Smooth muscle cell (in vitro differentiated cells): ENCODE results near the gene SALL4. TPM values are rescaled to one million over a fixed set of nuclear protein-coding genes. Genes with fewer than 3 reads are reported as not detected.
"Not testable (repeated sequence)": the region's sequence is repeated elsewhere in the genome, so short reads cannot be mapped to it uniquely, and the experiment has no call there.

Experiments used
- DNase-seq: peaks from one replicate; lab custom pipeline; 2025; ENCODE audit not compliant: unreplicated experiment; lab: John Stamatoyannopoulos, UW
- H2AFZ ChIP-seq: fragments of 200-600 bp; sonication (generic); 2 replicates; pipeline ENCODE4 v1.6.0; 2016; ENCODE audit warnings: antibody characterized with exemption, low read depth, mild to moderate bottlenecking
- H3F3A ChIP-seq: fragments of 200-600 bp; sonication (generic); 2 replicates; pipeline ENCODE4 v1.6.0; 2017; ENCODE audit warnings: antibody characterized with exemption, low read depth
- H3K27ac ChIP-seq: fragments of 200-600 bp; sonication (generic); 2 replicates; pipeline ENCODE4 v1.5.1; 2016; ENCODE audit warnings: low read depth, mild to moderate bottlenecking
- H3K27me3 ChIP-seq: fragments of 200-600 bp; sonication (generic); 2 replicates; pipeline ENCODE4 v1.6.1; 2016; ENCODE audit warnings: low read depth, mild to moderate bottlenecking
- H3K36me3 ChIP-seq: fragments of 200-600 bp; sonication (generic); 2 replicates; pipeline ENCODE4 v1.5.1; 2016; ENCODE audit warnings: low read depth
- H3K4me1 ChIP-seq: fragments of 200-600 bp; sonication (generic); 2 replicates; pipeline ENCODE4 v1.5.1; 2016; ENCODE audit warnings: low read depth
- H3K4me2 ChIP-seq: fragments of 200-600 bp; sonication (generic); 2 replicates; pipeline ENCODE4 v1.6.0; 2016; ENCODE audit warnings: mild to moderate bottlenecking
- H3K4me3 ChIP-seq: fragments of 200-600 bp; sonication (generic); 2 replicates; pipeline ENCODE4 v1.5.1; 2016; ENCODE audit warnings: mild to moderate bottlenecking
- H3K79me2 ChIP-seq: fragments of 200-600 bp; sonication (generic); 2 replicates; pipeline ENCODE4 v1.6.0; 2016; ENCODE audit warnings: low read depth, mild to moderate bottlenecking
- H3K9ac ChIP-seq: fragments of 200-600 bp; sonication (generic); 2 replicates; pipeline ENCODE4 v1.6.0; 2016; ENCODE audit warnings: low read depth
- H3K9me3 ChIP-seq: fragments of 200-600 bp; sonication (generic); replicated peaks from 2 replicates; pipeline ENCODE4 v1.5.1; 2016; ENCODE audit warnings: low read depth
- H4K20me1 ChIP-seq: fragments of 200-600 bp; sonication (generic); 2 replicates; pipeline ENCODE4 v1.6.0; 2016; ENCODE audit warnings: low read depth
- WGBS: methylation state at CpG from one replicate; pipeline ENCODE4 v1.1.7; 2016; ENCODE audit warnings: low lambda C conversion rate; 5-methylcytosine and 5-hydroxymethylcytosine counted together
- polyA plus RNA-seq: library from polyadenylated mRNA; unstranded; fragments of >200 nt; fragmentation: Nextera tagmentation; extraction: Ambion mirVana; gene quantifications from 2 replicates; pipeline ENCODE4 v1.2.1, GENCODE V29; 2016
- total RNA-seq: library from RNA; depleted of rRNA; stranded (reverse); fragments of >200 nt; gene quantifications from 2 replicates; pipeline ENCODE4 v1.2.3, GENCODE V29; 2014
- TF ChIP-seq, protein P1 (sequence below): fragments of 200-600 bp; sonication (generic); IDR thresholded peaks from 2 replicates; pipeline ENCODE4 v1.5.1; 2017; ENCODE audit warnings: borderline replicate concordance, mild to moderate bottlenecking, antibody characterized with exemption; ENCODE audit not compliant: insufficient read depth, poor library complexity, severe bottlenecking

SALL4 gene
- total and polyA plus RNA-seq, 2 experiments from 2014 or later, result 14.2 to 17.6 TPM

DNA sequence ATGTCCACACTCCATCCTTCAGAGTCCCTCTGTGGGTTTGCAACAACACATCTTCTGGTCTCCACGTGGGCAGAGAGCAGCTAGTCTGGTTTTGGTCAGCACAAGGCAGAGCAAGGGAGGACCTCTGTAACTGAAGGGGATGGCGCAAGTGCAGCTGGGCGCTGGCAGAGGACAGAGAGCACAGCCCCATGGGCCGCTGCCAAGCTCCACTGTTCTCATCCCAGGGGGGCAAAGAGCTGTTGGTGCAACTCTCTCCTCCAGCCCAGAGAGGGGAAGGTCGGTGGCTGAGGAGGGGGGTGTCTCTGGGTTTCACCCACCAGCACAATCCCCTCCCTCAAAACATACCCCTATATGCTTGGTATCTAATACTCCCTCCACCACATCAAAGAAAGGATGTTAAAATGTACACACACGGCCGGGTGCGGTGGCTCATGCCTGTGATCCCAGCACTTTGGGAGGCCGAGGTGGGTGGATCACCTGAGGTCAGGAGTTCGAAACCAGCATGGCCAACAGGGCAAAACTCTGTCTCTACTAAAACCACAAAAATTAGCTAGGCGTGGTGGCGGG lies 43.3 kb downstream of the SALL4 start:
- H3K27me3 ChIP-seq, result no peaks in the 10 kb centered on the region
- H3K4me1 ChIP-seq, result no peaks in the 10 kb centered on the region
- no peak overlapping the region for H3K9ac ChIP-seq
- 92% methylated on average over 12 of the region's 12 CpGs for WGBS
- no peak overlapping the region for H2AFZ ChIP-seq
- H3K27ac ChIP-seq, result no peak overlapping the region
- H3K36me3 ChIP-seq, result no peaks in the 10 kb centered on the region
- no peak for DNase-seq
- no peaks in the 10 kb centered on the region for H4K20me1 ChIP-seq
- no peaks in the 10 kb centered on the region for H3K9me3 ChIP-seq
- H3K4me3 ChIP-seq, result no peak overlapping the region
- H3K4me2 ChIP-seq, result no peak overlapping the region
- H3K79me2 ChIP-seq, result peaks cover 26% of the 10 kb centered on the region
- TF ChIP-seq, protein P1, sequence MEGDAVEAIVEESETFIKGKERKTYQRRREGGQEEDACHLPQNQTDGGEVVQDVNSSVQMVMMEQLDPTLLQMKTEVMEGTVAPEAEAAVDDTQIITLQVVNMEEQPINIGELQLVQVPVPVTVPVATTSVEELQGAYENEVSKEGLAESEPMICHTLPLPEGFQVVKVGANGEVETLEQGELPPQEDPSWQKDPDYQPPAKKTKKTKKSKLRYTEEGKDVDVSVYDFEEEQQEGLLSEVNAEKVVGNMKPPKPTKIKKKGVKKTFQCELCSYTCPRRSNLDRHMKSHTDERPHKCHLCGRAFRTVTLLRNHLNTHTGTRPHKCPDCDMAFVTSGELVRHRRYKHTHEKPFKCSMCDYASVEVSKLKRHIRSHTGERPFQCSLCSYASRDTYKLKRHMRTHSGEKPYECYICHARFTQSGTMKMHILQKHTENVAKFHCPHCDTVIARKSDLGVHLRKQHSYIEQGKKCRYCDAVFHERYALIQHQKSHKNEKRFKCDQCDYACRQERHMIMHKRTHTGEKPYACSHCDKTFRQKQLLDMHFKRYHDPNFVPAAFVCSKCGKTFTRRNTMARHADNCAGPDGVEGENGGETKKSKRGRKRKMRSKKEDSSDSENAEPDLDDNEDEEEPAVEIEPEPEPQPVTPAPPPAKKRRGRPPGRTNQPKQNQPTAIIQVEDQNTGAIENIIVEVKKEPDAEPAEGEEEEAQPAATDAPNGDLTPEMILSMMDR, result no peak
- no peaks in the 10 kb centered on the region for H3F3A ChIP-seq

DNA sequence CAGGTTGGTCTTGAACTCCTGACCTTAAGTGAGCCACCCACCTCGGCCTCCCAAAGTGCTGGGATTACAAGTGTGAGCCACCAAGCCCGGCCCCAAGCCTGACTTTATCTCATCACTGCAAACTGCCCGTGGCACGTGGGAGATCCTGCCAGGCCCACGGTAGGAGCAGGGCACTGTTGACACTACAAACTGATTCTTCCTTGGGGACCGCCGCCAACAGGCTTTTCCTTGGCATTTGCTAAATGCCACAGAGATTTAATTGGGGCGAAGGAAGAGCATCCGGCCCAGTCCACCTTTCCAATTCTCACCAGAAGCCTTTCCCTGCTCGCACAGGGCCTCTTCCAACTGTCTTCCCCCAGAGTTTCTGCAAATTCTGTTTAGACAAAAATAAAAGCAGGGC lies 45.1 kb downstream of the SALL4 start:
- TF ChIP-seq, protein P1, result no peak
- WGBS, result 82% methylated on average over 10 of the region's 10 CpGs
- peaks cover 22% of the 10 kb centered on the region for H3K79me2 ChIP-seq
- H2AFZ ChIP-seq, result no peak overlapping the region
- no peaks in the 10 kb centered on the region for H3K9me3 ChIP-seq
- H3K9ac ChIP-seq, result no peak overlapping the region
- no peak overlapping the region for H3K27ac ChIP-seq
- H3F3A ChIP-seq, result peaks cover 10% of the 10 kb centered on the region
- H3K4me3 ChIP-seq, result no peak overlapping the region
- no peaks in the 10 kb centered on the region for H4K20me1 ChIP-seq
- H3K4me1 ChIP-seq, result peaks cover 7% of the 10 kb centered on the region
- no peak for DNase-seq
- no peak overlapping the region for H3K4me2 ChIP-seq
- H3K27me3 ChIP-seq, result no peaks in the 10 kb centered on the region
- H3K36me3 ChIP-seq, result no peaks in the 10 kb centered on the region

DNA sequence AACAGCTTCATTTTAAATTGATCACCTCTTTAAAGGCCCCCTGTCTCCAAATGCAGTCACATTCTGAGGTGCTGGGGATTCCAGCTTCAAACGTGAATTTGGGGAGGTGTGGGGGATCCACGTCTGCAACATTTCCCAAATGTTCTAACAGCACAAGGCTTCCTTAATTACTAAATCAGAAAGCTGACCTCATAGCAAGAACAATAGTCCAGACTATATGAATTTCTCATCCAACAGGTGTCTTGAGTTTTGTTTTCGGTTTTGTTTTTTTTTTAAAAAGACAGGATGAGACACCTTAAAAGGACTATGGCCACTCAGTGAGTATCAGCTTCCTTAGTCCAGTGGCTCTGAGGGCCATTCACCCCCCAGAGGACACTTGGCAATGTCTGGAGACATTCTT lies 45.7 kb downstream of the SALL4 start:
- Histone ChIP-seq H3K27me3 (no peaks in the 10 kb centered on the region), H3K36me3 (no peaks in the 10 kb centered on the region), H4K20me1 (no peaks in the 10 kb centered on the region), H3K9ac (no peak overlapping the region), H3K79me2 (peaks cover 16% of the 10 kb centered on the region), H3K9me3 (no peaks in the 10 kb centered on the region), H3K4me3 (no peak overlapping the region), H2AFZ (no peak overlapping the region), H3K27ac (no peak overlapping the region), H3K4me2 (no peak overlapping the region), H3K4me1 (peaks cover 12% of the 10 kb centered on the region), H3F3A (peaks cover 15% of the 10 kb centered on the region)
- TF ChIP-seq, protein P1, result no peak
- DNase-seq, result no peak
- WGBS, result 96% methylated on average over 3 of the region's 3 CpGs

DNA sequence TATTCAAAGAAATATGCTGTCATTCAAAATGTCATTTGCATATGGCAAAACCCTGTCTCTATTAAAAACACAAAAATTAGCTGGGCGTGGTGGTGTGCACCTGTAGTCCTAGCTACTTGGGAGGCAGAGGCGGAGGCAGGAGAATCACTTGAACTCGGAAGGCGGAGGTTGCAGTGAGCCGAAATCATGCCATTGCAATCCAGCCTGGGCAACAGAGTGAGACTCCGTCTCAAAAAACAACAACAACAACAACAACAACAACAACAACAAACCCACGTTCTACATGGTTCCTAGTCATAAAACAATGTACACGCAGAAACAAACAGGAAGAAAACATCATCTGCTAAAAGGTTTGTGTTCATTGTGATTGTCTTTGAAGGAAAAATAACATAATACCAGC lies 49.1 kb downstream of the SALL4 start:
- Histone ChIP-seq H3F3A (peaks cover 15% of the 10 kb centered on the region), H3K79me2 (peaks cover 13% of the 10 kb centered on the region), H3K27ac (peak overlapping the region; percentile 93), H3K4me2 (peak overlapping the region; percentile 77), H3K4me1 (peaks cover 12% of the 10 kb centered on the region)
- H3K27me3 ChIP-seq, H3K36me3 ChIP-seq, H2AFZ ChIP-seq, H4K20me1 ChIP-seq, H3K4me3 ChIP-seq, H3K9ac ChIP-seq, DNase-seq, H3K9me3 ChIP-seq: not testable (repeated sequence)
- 96% methylated on average over 8 of the region's 8 CpGs for WGBS
